ENCODE measurements around the gene SECISBP2L.
"Not testable (repeated sequence)": the region's sequence is repeated elsewhere in the genome, so short reads cannot be mapped to it uniquely, and the experiment has no call there.

SECISBP2L gene

GRCh38 chr15:49046220-49047102 is at the start of gene SECISBP2L:
SECISBP2L (minus strand) TSS chr15:49046446; CDS start chr15:49046299, 147 bp downstream.
- DNase-seq = peak; percentile 85 to 91

- DNase-seq = no peak
Observed at GRCh38 chr15:49094923-49095322, 48.7 kb upstream of the SECISBP2L start.

- DNase-seq = no peak
Observed at GRCh38 chr15:49093252-49094105, 47.2 kb upstream of the SECISBP2L start.

GRCh38 chr15:49088996-49089395 is 42.8 kb upstream of the SECISBP2L start:
- no peak for DNase-seq

- DNase-seq = no peak
Observed at GRCh38 chr15:49085696-49086459, 39.6 kb upstream of the SECISBP2L start.

- DNase-seq = no peak
Observed at GRCh38 chr15:49084285-49084570, 38.0 kb upstream of the SECISBP2L start.

- no peak for DNase-seq
Observed at GRCh38 chr15:49083401-49084284, 37.4 kb upstream of the SECISBP2L start.

- no peak for DNase-seq
Observed at GRCh38 chr15:49082960-49083359, 36.7 kb upstream of the SECISBP2L start.

- DNase-seq = no peak
Observed at GRCh38 chr15:49079340-49080039, 33.2 kb upstream of the SECISBP2L start.

- no peak for DNase-seq
Observed at GRCh38 chr15:49075881-49076280, 29.6 kb upstream of the SECISBP2L start.

- not testable (repeated sequence) for DNase-seq
Observed at GRCh38 chr15:49074589-49075287, 28.5 kb upstream of the SECISBP2L start.

GRCh38 chr15:49066372-49066771 is 20.1 kb upstream of the SECISBP2L start:
- DNase-seq = no peak

- no peak for DNase-seq
Observed at GRCh38 chr15:49064884-49065283, 18.6 kb upstream of the SECISBP2L start.

GRCh38 chr15:49064281-49064653 is 18.0 kb upstream of the SECISBP2L start:
- no peak for DNase-seq

- no peak for DNase-seq
Observed at GRCh38 chr15:49063402-49064280, 17.4 kb upstream of the SECISBP2L start.

- DNase-seq = peak in 1 of 2 experiments; percentile 12
Observed at GRCh38 chr15:49062900-49063299, 16.7 kb upstream of the SECISBP2L start.

- DNase-seq = no peak
Observed at GRCh38 chr15:49060710-49061495, 14.7 kb upstream of the SECISBP2L start.

- no peak for DNase-seq
Observed at GRCh38 chr15:49059491-49059890, 13.2 kb upstream of the SECISBP2L start.

GRCh38 chr15:49058559-49058958 is 12.3 kb upstream of the SECISBP2L start:
- DNase-seq = no peak

Measured in SHP77 (cell line).